Fibroblast of skin of scalp (primary cell): ENCODE measurements around the gene MAP3K12.

Experiments
- DNase-seq: peaks from one replicate; pipeline ENCODE4 v3.0.0-alpha.2; 2013

The MAP3K12 gene

DNA sequence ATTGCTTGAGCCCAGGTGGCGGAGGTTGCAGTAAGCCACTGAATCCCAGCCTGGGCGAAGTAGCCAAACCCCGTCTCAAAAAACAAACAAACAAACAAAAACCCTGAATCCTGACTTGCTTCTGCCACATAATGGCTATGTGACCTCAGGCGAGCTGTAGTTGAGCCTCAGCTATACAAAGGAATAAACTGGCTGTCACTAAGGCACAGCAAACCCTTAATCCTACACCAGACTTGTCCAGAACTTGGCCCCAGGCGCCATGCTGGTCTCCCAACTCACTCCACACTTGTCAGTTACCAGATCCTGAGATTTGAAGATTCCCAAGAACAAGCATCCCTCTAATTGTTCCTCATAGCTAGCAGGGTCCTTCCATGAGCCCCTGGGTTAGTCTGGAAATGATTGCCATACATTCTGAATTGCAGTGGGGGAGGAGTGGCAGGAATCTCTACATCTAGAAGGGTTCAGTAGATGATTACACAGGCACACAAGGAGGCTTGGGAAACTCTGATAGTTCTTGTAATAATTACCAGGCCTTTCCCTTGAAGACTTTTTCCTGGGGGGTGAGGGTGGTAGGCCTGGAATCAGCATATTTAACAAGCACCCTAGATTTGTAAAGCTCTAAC is 9.9 kb downstream of the MAP3K12 start:
- no peak for DNase-seq

DNA sequence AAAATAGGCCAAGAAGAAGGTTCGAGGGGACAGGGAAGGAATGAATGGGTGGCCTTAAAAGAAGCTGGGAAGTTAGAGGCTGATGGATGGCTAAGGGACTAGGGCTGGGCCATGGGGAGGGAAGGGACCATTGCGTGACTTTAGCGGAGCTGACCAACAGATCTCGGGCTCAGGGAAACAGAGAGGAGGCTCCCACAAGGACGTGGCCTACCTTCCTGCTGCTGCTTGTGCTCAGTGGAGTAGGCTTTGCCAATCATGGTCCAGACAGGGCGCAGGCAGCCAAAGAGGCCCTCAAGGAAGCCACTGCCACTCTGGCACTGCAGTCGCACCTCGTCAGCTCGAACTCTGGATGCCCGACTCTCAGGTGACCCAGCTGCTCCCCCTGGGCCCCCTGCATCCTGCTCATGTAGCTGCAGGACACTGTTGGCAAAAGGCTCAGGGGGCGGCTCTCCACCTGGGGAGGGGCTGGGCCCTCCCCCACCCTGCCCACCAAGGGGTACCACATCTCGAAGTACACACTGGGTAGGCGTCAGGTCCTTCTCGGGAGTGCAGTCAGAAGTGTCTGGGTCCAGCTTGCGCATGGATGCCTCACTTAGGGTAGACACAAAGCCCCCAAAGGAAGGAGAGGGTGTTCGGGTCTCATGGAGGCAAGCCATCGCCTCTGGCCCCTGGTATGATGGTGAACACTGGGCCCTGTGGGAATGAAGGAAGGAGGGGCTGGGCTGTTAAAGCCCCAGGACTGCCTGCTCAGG is 12.3 kb downstream of the MAP3K12 start:
- no peak for DNase-seq

DNA sequence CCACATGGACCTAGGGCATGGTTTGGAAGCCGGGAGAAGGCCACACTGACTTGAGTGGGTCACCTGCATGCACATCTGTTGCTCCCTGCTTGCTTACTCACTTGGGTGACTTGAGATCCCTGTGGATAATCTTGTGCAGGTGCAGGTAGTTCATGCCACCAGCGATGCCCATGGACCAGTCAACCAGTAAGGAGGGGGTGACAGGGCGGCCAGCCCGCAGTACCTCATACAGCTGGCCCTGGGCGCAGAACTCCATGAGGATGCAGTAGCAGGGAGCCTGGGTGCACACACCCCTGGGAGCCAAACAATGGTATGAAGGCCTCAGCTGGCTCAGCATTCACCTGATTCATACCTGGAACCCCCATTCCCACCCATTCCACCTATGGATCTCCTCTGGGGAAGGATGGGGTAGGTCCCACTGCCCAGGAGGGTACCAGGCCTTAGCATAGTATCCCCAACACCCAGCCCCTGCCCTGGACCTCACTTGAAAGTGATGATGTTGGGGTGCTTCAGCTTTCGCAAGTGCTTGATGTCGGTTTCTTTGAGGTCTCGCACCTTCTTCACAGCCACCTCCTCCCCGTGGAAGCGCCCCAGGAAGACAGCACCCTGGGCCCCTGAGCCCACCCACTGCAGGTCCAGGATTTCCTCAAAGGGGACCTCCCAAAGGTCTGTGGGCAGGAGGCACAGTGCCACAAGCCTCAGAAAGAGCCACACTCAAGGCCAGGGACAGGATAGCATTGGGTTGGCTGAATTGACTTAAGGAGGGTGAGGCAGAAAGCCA is 13.1 kb downstream of the MAP3K12 start:
- DNase-seq: no peak

DNA sequence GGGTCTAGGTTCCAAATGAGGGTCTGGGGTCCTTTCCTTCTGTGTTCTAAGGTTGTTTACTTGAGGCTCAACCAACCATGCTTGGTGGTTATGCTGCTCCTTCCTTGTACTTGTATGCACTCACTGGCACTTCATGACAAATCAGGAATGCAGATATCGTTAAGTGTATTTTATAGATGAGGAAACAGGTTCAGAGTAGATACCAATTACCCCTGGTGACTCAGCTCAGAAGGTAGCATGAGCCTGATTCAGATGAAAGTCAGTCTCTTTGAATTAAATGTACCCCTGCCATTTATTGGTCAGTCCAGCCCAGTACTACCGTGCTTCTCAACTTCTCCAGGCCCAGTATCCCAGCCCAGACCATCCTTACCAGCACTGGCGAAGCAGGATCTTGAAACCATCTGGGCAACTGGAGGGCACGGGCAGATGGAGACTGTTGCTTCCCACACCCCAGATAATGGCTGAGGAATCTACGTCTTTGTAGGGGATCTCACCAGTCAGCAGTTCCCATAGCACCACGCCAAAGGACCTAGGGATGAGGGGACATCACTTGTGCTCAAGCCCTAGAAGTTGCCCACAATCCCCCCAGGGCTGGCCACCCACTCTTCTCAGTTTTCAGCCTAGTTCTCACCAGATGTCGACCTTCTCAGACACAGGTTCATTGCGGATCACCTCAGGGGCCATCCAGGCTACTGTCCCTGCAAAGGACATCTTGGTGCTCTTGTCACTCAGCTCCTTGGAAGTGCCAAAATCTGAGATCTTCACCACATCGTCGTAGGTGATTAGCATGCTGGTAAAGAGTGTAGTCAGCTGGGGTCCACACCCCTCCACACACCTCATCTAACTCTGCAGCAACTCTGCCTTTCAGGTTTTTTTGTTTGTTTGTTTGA is 14.3 kb downstream of the MAP3K12 start:
- DNase-seq: no peak

DNA sequence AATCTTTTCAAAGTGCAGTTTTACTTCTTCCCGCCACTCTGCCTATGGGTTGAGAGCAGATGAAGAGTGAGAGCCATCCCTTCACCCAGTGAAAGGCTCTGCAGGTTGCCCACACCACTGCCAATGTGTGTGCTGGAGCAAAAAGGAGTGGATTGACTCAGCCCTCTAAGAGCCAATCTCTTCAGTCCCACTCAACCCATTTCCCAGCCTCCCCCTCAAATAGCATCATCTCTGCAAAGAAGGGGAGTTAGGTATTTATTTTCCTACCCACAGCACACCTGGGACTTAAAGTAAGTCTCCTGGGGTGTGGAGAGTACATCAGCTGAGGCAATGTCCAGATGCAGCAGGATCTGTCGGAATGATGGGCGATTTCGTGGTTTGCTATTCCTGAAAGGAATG is 15.3 kb downstream of the MAP3K12 start:
- DNase-seq: no peak

DNA sequence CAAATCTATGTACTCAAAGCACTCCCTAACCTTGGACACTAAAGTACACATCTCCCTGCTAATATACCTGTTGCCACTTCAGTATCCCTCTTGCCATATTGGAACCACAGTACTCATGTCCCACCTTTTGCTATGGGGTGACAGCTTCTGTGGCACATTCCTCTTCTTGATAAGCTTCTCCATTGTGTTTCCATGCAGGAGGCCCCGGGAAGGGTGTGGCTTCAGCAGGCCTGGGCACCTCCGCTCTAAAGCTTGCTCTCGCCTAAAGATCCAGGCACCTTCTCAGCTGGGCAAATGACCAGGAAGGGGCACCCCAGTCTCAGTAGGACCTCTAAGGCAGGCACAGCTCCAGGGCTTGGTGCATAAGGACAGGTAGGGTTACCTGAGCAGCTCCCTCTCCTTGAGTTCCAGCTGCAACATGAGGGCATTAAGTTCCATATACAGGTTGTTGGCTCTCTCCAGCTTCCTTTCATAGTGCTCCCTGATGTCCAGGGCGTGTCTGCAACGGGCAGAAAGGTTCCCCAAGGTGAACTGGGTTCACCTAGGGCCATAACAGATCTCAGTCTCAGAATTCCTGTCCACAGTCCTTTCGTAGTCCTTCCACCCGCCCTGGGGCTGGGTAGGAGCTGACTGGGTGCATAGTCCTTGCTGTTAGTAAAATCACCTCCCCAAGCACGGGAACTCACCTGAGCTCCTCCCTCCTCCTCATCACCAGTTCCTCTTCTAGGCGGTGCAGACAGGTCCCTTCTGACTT is 15.9 kb downstream of the MAP3K12 start:
- no peak for DNase-seq

DNA sequence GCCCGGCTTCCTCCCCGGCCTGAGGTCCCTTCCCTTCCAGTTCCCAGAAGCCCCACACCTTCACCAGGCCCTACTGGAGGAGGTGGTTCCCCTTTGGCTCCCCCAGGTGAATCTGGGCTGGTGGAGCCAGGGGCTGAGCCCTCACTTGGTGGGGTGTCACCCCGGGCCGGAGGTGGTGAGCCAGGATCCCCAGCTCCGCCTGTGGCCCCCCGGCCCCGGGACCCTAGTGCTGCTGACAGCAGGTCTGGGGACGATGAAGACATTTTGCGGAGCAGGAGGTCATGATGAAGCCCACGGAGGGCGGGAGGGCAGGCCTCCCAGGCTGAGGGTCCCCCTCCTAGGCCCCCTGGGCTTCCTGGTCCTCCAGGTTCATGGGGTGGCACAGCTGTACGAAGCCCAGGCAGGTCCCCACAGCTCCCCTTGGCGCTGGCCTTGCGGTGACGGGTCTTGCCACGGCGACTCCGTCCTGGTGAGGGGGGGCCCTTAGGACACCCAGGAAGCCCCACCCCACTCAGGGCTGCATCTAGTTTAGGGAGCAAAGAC is 16.6 kb downstream of the MAP3K12 start:
- DNase-seq: no peak

DNA sequence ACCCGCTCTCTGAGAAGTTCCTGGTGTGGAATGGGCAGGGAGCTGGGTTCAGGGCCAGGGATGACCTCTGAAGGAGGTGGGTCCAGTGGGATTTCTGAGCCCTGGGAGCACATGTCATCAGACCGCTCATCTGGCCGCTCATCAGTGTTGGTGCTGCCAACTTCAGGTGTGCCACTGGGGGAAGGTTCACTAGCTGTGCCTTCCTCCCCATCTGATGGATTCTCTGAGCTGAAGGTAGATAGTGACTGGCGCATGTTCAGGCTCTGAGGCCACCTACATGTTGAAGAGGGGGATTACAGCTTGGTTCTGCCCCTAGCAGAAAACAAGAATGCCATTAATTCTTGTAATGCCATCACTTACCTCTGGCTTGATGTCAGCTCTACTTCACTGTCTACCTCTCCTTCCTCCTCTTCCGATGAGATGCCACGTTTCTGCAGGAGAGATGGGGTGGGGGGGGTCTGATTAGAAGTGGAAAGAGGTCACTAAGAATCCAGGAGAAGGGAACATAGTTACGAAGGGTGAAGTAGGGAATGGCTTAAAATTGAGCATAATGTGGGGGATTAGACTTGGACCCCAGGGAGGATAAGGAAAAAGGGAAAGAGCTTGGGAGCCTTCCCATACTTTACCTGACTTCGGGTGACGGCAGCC is 17.2 kb downstream of the MAP3K12 start:
- DNase-seq: peak; percentile 37

DNA sequence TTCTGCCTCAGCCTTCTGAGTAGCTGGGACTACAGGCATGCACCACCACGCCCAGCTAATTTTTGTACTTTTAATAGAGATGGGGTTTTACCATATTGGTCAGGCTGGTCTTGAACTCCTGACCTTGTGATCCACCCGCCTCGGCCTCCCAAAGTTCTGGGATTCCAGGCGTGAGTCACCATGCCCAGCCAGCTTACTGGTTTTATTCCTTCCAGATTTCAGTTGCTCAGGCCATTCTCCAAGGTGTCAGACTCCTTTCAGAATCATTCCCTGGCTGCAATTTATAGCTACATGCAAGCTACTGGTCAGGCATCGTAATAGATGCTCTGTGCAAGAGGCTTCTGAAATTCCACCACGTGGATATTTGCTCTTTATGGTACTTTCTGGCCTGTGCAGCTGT is 17.8 kb downstream of the MAP3K12 start:
- peak; percentile 37 for DNase-seq

DNA sequence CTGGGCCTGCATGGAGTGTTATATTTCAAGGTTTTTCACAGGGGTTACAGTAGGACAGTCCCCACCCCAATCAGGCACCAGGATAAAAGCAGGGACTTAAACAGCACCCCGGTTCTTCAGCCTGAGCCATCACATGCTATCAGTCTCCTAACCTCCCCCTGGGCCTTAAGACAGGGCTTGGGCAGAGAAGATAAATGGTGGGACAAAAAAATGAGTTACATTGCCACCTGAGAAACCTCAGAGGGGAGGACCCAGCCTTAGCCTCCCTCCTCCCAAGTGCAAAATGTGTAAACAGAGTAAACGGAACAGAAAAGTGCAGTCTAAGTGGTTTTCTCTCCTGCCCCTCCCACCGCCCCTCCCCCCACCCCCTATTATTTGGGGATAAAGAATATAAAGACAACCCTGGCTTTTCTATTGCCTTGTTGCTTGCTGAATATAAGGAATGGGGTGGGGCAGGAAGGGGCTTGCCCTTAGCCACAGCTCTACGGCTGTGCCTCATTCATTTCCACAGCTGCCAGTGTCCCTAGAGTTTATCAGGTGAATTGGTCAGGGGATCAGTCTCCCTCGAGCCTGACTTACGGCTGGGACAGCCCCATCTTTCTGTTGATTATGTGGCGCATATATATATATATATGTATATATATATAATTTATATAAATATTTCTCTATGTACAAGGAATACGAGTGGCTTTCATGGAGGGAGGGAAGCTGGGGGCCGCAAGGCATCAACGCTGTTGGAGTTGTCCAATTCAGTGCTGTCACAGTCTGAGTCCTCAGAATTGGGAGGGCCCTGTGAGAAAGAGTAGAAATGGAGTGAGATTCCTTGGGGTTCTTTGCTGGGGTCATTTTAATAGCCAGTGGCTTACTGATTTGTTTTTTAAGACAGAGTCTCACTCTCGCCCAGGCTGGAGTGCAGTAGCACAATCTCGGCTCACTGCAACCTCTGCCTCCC is 18.5 kb downstream of the MAP3K12 start:
- no peak for DNase-seq

DNA sequence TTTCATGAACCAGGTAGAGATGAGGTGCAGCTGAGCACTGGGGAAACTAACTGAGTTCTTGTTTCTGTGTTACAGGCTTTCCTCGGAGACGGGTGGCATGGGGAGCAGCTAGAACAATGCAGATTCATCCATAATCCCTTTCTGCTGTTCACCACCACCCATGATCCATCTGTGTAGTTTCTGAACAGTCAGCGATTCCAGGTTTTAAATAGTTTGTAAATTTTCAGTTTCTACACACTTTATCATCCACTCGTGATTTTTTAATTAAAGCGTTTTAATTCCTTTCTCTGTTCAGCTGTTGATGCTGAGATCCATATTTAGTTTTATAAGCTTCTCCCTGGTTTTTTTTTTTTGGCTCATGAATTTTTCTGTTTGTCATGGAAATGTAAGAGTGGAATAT is 19.9 kb downstream of the MAP3K12 start:
- no peak for DNase-seq

DNA sequence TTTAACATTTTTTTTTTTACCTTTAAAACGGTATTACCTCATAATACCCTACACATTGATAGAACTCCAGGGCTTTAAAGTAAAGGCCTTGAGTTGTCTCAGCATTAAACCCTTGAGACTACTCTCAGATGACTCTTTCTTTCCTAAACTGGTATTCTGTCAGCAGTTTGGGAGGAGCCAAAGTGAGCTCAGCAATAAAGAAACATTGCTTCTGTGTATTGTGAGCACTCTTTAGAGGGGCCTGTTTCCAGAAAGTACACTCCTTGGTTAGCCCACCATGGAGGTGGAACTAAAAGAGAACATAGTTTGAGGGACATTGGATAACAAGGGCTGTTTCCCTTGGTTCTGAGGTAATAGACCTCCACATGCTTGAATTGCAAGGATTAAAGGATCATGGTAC is 20.4 kb downstream of the MAP3K12 start:
- no peak for DNase-seq

DNA sequence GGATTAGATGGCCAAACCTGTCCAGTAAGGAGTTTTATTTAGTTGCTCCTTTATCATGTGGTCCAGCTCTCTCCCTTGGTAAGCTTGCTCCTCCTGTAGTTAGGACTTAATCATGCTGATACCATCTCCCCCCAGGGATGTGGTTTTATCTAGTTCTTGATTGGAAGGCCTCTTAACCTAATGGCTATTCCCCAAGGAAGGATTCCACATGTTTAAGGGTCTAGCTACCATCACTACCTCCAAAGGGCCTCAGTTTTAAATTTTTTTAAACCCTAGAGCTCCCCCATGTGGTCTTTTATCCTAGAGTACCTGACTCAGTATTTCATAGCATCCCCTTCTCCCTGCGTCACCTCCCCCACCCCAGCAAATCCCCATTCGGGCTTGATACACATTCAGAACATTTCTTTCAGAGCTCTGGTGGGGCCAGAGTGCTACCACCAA is 22.5 kb downstream of the MAP3K12 start:
- DNase-seq: peak; percentile 47

DNA sequence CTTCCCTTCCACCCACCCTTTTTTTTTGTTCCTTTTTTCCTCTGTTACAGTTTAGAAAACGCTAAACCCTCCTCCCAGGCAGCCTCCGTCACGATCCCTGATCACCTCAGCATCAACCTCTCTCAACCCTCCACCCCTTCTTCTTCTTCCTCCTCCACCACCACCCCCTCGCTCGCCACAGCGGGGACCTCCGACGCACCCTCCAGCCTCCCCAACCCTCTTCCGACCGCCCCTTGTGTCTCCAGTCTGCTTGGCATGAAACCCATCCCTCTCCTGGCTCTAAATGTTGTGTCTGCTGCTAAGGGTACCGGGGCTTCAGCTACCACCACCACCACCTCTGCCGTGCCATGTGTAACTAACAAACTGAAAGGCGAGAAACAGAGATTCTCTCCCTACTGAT is 24.4 kb downstream of the MAP3K12 start:
- no peak for DNase-seq

DNA sequence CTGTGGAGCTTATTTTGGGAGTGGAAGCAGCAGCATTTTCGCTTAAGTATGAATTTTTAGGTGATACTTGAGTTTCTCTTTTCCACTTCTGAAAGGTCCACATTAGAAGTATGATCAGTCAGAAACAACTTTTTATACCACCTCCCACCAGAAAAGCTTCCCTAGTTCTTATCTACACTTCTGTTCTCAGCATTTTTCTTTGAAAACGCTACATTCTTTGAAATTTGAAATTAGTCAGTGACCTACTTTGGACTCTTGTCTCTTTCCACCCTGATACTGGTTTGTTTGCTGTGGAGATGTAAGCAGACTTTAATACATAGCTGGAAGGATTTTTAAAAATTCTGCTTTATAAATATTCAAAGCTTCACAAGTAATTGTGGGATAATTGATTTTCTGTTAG is 25.2 kb downstream of the MAP3K12 start:
- DNase-seq: no peak

DNA sequence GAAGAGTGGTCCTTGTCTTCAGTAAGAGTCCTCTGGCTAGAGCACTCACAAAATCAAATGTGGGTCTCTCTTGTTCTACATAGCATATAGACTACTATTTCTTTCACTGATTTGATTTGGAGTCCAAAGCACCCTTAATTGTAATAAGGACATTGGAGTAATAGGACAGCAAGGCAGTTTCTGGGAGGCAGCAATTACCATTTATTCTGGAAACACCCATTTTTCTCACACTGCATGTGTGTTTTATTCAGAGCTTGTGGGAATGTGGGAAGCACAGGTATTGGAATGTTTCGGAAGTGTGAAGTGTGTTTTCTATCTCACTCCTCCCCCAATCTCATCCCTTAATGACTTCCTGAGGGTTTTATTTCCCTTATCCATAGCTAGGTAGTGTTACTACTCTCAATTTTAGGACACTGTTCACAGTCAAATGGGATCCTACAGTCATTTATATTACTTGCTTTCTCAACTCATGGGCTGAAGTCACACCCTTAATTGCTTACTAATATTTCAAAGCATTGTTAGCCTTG is 27.1 kb downstream of the MAP3K12 start:
- no peak for DNase-seq

DNA sequence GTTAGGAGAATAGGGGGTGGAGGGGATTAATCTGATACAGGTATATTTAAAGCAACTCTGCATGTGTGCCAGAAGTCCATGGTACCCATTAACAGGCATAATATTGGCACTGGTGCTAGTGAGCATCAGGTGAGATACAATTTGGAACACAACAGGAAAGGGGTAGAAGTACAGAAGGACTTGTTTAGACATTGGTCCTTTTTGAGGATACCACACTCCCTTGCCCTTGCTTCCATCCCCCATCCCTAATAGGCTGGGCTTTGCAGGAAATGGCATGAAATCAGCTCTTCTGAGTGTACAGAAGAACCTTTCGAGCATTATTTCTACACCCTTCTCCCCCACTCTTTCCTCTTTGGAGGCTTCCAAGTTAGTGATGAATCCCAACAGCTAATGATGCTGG is 31.0 kb downstream of the MAP3K12 start:
- no peak for DNase-seq

DNA sequence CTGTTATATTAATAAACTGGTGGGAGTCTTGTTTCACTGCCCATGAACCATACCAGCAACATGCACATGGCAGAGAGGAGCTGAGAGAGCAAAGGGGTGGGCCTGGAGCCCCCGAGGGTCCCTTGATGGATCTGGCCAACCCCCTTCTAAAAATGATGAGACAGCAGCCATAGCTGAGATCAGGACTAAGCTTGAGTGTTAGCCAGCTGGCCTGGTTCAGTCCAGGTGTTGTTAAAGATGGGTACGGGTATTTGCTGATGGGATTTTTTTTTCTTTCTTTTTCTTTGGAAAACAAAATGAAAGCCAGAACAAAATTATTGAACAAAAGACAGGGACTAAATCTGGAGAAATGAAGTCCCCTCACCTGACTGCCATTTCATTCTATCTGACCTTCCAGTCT is 31.4 kb downstream of the MAP3K12 start:
- DNase-seq: no peak

DNA sequence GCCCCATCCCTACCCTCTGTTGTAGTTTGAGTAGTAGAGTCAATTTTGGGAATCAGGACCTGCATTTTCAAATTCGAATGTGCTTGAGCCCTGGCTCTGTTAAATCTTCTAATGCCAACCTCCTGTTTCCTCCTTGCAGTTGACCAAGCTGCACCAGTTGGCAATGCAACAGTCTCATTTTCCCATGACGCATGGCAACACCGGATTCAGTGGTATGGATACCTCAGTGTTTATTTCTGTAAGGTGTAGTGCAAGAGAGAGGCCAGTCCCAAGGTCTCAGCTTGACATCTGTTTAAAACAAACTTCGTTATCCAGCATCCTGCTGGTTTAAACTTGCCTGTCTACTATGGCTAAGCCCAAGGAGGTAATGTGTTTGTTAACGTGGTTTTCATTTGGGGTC is 32.2 kb downstream of the MAP3K12 start:
- DNase-seq: no peak

DNA sequence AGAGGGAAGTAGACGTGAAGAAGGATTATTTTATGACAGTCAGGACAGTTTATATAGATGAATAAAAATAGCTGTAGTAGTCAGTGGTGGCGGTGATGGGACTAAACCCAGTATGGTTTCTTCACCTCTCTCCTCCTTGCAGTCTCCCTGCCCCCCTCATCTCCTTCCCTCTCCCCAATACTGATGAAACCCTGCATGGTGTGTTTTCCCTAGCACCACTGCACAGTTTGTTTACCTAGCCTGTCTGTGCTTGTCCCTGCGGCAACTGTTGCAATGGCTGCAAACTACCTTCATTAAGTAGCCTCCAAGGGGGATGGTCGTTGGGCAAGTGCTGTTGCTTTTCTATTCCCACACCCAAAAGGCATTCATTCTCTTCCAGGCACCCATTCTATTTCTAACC is 32.6 kb downstream of the MAP3K12 start:
- no peak for DNase-seq
